Kidney glomerular epithelial cell (primary cell): ENCODE results near the gene COA3.

Experiments
- DNase-seq: peaks from one replicate; lab custom pipeline; 2025; lab: John Stamatoyannopoulos, UW

COA3 gene

DNA sequence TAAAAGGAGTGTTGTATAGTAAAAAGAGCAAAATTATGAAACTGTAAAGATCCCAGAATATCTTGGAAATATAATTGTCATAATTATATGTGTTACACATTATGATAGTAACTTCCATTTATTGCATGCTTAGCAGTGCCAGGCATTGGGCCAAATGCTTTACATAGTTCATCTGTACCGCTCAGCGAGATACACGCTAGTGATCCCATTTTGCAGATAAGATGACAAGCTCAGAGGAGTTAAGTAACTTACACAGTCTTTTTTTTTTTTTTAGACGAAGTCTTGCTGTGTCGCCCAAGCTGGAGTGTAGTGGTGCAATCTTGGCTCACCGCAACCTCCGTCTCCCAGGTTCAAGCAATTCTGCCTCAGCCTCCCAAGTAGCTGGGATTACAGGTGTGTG lies 46.9 kb downstream of the COA3 start:
- DNase-seq: no peak

GRCh38 chr17:42750739-42751344 lies 47.7 kb downstream of the COA3 start:
- no peak for DNase-seq

- DNase-seq: no peak
Measured at GRCh38 chr17:42748908-42749798, 49.4 kb downstream of the COA3 start.

GRCh38 chr17:42748202-42748907 lies 50.1 kb downstream of the COA3 start:
- DNase-seq: no peak
